Measurements from ENCODE around the gene FOSL2.

- no peak for TF ChIP-seq CTCF (optimal IDR thresholded peaks at IDR 0.05 in 1 of 3, IDR thresholded peaks at IDR 0.05 in 1 of 3, conservative IDR thresholded peaks at IDR 0.05 in 1 of 3; ENCODE audit: extremely low read depth in 1 of 3, insufficient read depth in 2 of 3, low read length in 3 of 3)
- no peak for TF ChIP-seq EZH2 (IDR thresholded peaks at IDR 0.05; ENCODE audit: low read length)
Measured at GRCh38 chr2:28364610-28365009, 28.0 kb upstream of the FOSL2 start.
